Subcutaneous adipose tissue (tissue), 4 donors: ENCODE measurements around the gene SGMS1. TPM values are rescaled to one million over a fixed set of nuclear protein-coding genes. Genes with fewer than 3 reads are reported as not detected.

Source experiments
- CTCF ChIP-seq: fragments of 450-650 bp; IDR thresholded peaks from one replicate; pipeline ENCODE4 v1.5.1; 2016; ENCODE audit warnings: low read depth, mild to moderate bottlenecking, control low read depth, antibody characterized with exemption, moderate library complexity
- total RNA-seq, 4 donors: library from RNA; depleted of rRNA; stranded (reverse); fragments of >200 nt; gene quantifications; one replicate each; pipeline ENCODE4 v1.1.0, GENCODE V29; 2016

Gene SGMS1
- total RNA-seq, 4 donors from 2014 or later, result 63.9 to 117 (median 87.4) TPM

GRCh38 chr10:50622706-50623662 lies 772 bp downstream of the SGMS1 start:
- TF ChIP-seq CTCF, result no peak

GRCh38 chr10:50621968-50622705 lies 1.6 kb downstream of the SGMS1 start:
- TF ChIP-seq CTCF, result no peak

GRCh38 chr10:50620899-50621298 lies 2.9 kb downstream of the SGMS1 start:
- no peak for TF ChIP-seq CTCF

GRCh38 chr10:50619882-50620281 lies 3.9 kb downstream of the SGMS1 start:
- no peak for TF ChIP-seq CTCF

GRCh38 chr10:50619166-50619565 lies 4.6 kb downstream of the SGMS1 start:
- TF ChIP-seq CTCF, result no peak

- TF ChIP-seq CTCF, result no peak
Observed at GRCh38 chr10:50618624-50619023, 5.1 kb downstream of the SGMS1 start.

- no peak for TF ChIP-seq CTCF
Observed at GRCh38 chr10:50615658-50616057, 8.1 kb downstream of the SGMS1 start.
